ENCODE data around the gene TSC22D2. TPM values are rescaled to one million over a fixed set of nuclear protein-coding genes. Genes with fewer than 3 reads are reported as not detected.

The TSC22D2 gene
- total RNA-seq, 1 donor from 2014 or later, result 6.9 TPM

DNA sequence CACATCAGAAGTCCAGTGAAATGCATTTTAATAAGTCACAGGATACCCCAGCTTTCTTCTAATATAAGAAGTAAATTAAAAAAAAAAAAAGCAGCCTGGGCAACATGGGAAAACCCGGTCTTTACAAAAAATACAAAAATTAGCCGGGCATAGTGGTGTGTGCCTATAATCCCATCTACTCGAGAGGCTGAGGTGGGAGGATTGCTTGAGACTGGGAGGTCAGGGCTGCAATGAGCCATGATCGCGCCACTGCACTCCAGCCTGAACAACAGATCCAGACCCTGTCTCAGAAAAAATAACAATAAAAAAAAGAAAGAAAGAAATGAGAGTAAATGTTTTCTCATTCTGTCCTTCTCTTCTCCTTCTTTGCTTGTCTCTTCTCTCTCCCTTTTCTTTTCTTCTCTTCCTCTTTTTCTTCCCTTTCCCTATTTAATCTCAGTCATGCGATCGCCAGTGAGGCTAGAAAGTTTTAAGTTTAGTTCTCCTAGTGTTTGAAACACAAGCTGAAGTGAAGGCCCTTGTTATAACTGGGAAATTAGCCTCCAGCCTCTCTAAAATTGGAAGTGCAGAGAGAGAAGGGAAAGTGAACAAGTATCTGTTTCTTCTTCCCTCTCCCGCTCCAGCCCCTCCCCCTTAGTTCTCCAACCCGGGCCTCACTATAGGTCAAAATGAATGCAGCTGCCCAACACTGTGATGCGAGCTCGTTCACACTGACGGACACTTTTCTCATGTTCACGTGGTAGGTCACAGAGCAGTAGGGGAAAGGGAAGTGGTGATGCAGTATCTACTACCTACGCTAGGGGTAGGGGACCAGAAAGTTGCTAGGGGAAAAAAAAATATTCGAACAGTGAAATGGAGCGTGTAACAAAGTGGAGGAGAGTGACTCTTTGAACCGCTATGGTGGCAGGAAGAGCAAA lies 23.5 kb upstream of the TSC22D2 start:
- no peak for DNase-seq (ENCODE audit: low read depth, low spot score)

DNA sequence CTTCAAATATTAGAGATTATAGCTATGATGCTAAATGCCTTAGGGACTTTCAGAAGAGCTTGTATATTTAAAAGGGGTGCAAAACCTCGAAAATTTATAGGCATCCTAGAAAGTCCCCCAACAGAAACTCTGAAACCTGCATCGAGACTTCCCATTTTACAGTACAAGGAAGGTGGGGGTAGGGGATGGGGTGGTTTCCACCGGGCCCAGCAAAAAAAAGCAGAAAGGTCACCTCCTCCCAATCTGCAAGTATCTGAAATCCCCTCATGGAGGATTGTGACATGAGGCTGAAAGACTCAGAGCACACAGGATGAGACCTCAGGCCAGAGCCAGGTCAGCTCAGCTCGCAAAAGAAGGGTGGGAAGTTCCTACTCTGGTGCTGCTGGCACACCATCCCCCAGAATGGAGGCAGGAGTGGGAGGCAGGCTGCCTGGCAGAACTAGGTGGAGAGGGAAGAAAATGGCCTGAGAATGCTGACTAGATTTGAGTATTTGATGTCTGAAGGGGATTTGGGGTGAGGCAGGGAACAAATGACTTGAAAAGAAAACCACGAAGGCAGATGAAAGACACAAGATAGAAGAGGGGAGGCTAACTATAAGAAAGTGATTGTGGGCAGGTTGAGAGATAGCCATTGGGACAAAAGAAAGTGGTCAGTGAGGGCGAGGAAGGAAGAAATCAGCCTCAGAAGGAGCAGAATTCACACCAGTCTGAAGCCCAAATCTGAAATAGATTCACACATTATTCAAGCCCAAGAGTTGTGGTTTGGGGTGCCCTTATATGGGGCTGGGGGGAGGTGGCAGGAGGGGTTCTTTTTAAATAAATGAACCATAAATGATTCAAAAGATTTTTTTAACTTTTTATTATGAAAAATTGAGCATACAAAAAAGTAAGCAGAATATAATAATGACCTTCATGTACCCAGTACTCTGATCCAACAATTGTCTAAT lies 22.5 kb upstream of the TSC22D2 start:
- DNase-seq (ENCODE audit: low read depth, low spot score), result no peak

DNA sequence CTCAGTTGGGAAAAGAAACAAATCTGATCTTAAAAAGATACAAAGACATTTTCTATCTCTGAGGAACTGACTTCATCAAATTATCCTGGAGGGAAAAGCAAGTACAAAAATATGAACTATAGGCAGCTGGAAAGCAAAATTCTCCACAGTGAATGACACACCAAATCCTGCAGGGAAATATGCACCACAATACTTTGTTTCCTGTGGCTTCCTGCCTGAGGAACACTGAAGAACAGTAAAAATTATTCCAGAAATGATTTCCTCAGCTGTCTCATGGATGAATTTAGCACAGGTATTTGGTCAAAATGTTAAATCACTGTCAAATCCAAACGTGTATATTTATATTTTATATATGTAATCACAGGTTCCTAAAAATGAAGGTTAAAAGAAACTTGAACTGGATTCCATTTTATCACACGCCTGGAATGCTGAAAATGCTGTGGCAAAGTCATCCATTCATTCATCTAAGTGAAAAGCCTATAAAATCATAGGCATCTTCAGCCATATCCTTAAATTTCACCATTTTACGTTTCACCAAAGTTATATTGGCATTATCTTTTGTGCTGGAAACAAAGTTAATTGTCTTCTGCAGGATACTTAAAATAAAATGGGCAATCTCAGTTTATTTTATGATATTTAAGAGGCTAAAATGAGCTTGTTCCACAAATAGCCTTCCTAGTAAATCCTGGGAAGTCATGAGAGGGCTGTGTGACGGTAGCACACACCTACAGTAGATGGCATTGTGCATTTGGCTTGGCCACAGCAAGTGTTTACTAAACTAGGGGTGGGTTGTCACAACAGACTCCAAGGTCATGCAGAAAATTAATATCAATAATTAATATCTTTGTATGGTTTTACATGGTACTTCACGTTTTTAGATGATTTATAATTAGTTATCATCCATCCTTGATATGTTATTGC lies 19.3 kb upstream of the TSC22D2 start:
- no peak for DNase-seq (ENCODE audit: low read depth, low spot score)

DNA sequence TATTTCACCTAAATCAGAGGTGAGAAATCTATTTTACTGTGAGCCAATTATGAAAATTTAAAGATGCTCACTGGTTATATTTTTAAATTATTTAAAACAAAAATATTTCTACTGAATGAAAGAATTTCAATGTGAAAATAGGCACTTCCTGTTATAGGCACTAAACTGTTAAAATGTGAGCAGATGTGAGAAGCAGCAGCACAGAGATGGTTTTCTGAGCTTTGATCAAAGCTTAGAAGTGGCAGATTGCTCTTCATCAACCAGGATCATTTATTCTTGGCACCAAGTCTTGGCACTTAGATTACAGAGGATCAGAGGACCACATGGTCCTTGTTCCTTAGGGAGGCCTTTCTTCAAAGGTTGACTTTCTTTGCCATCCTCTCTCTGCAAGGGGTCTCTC lies 18.0 kb upstream of the TSC22D2 start:
- DNase-seq (ENCODE audit: low read depth, low spot score), result no peak

DNA sequence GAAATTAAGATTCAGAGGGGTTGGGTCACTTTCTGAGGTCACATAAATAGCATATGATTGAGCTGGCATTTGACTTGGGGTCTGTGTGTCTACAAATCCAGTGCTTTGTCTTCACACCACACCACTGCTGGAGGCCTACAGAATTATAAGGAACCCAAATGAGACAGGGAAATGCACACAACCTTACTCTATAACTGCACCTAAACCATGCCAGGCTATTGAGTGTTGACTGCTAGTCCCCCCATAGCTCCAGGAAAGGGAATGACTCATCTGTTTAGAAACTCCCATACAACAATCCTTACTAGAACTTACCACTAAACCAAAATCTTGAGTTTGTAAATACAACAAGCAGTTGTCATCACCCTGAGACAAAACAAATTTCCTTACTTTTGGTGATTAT lies 16.9 kb upstream of the TSC22D2 start:
- no peak for DNase-seq (ENCODE audit: low read depth, low spot score)

DNA sequence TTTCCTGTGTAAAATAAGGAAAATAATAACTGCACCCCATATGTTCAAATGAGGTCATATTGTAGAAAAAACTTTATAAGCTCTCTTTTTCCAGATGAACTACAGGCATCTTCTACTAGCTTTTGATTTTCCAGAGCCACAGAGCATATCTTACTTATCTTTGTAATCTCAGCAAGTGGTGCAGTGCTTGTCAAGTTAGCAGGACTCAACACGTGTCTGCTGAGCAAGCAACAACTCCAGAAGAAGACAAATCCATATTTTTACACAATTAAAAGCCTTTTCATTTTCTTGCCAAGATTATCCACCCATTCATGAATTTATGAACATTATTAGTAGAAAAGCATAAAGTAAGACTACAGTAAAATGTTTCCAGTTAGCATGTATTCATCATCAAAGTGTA lies 14.4 kb upstream of the TSC22D2 start:
- DNase-seq (ENCODE audit: low read depth, low spot score), result no peak

DNA sequence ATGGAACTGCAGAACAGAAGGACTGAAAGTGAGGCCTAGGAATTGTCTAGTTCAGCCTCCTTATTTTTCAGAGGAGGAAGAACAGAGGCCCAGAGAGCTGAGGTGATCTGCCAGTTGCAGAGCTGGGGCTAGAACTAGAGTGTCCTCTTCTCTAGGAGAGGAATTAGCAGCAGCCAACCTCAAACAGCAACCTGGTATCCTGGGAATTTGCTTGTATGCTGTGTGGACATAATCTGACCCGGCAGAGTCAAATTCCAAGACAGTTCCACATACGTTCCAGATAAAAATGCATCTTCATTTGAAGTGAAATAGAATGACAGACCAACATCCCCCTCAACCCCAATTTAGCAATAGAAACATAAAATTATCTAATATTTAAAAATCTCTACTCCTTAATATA lies 13.5 kb upstream of the TSC22D2 start:
- DNase-seq (ENCODE audit: low read depth, low spot score), result no peak

DNA sequence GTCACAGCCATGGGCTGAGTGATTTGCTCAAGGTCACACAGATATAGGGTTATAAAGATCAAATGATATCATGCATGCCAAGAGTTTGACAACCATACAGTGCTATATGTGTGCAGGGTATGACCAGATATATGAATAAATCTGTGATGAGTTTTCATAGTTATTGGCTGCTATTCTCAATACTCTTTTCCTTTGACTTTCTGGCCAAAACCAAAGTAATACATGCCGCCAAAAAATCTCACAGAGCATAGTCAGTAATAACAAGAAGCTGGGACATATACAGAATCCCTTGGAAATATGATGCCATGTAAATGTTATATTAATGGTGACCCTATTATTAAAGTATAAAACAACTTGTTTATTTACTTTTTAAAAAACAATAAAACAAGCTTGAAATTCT lies 11.6 kb upstream of the TSC22D2 start:
- no peak for DNase-seq (ENCODE audit: low read depth, low spot score)

DNA sequence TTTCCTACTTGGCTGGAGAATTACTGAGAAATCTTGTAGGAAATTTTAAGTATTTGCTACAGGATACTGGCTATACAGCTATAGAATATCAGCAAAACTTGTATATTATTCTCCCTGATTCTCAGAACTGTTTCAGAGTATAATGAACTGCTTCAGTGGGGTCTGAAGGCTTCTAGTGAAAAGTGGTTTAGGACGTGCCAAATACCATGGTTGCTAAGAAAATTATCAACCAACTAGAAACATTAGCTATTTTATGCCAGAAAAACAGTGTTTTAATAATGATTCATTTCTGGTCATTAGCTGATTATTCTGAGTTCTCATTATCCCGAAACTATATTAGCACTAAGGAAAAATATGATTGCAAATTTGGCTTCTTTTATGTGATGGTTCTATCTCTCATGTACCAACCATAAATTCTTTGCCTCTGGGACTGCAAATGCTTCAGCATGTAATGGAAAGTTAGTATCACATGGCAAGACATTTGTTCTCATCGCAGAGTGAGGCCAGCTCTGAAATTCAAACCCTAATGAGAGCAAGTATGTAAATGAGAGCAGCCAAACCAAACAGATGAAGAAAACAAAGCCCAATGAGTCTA lies 11.0 kb upstream of the TSC22D2 start:
- no peak for DNase-seq (ENCODE audit: low read depth, low spot score)

DNA sequence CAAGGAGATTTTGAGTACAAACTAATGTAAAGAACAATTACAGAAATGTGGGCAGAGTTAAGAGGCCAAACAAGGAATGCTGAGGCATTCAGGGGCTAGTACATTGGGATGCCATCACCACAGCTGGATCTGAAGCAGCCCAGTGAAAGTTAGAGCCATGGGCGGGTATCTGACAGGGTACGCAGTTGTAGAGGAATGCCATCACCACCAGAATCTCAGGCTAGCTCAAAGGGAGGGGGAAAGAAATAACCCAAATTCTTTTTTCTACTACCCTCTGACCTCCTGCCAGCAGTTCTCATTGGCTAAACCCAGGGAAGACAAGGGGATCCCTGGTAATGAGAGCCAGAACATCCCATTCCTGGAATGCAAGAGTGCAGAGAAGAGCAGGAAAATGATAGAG lies 9.0 kb upstream of the TSC22D2 start:
- no peak for DNase-seq (ENCODE audit: low read depth, low spot score)

DNA sequence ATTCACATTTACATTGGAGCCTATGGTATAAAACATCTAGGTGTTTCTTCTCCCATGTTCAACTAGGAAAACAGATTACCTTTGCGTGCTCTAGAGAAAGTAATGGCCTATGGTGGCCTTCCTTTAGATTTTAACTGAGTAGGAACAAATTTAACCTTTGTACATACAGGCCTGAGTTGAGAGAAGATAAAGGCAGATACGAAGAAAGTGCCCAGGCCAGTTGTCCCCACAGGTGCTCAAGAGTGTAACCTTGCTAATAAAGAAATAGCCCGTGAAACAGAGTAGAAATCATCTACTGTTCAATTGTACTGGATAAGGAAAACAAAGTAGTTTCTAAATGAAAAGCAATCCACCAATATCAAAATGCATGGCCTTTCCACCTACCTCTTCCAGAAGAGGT lies 6.8 kb upstream of the TSC22D2 start:
- no peak for DNase-seq (ENCODE audit: low read depth, low spot score)

DNA sequence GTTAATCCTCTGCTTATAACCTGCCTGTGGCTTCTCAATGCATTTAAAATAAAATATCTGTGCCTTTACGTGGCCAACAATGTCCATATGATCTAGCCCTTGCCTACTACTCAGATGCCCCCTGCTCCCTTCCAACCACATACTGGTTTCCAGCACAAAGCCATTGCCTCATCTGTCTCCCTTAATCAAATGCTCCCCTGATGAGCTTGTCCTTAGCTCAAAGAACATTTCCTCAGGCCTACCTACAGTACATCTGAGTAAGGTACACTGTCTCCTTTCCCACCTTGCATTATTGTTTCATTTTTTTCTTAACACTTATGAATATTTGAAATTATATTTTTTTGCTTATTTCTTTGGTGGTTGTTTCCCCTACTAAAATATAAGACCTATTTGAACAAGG lies 5.9 kb upstream of the TSC22D2 start:
- DNase-seq (ENCODE audit: low read depth, low spot score), result no peak

DNA sequence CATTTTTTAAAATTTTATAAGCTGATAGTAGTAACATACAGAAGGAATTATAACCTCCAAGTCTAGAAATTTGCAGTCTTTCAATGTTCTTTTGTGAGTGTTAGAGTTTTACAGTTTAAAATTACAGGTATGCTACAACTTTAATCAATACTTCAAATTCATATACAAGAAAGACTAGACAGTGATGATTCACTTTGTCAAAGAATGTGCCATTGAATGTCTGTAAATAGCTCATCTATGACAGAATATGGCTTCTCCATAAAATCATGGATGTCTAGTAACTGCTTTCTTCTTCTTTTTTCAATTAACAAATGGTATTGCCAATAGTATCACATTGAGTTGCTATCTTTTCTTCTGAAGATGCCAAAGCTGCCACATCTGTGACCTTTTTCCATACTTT lies 4.1 kb upstream of the TSC22D2 start:
- no peak for DNase-seq (ENCODE audit: low read depth, low spot score)

DNA sequence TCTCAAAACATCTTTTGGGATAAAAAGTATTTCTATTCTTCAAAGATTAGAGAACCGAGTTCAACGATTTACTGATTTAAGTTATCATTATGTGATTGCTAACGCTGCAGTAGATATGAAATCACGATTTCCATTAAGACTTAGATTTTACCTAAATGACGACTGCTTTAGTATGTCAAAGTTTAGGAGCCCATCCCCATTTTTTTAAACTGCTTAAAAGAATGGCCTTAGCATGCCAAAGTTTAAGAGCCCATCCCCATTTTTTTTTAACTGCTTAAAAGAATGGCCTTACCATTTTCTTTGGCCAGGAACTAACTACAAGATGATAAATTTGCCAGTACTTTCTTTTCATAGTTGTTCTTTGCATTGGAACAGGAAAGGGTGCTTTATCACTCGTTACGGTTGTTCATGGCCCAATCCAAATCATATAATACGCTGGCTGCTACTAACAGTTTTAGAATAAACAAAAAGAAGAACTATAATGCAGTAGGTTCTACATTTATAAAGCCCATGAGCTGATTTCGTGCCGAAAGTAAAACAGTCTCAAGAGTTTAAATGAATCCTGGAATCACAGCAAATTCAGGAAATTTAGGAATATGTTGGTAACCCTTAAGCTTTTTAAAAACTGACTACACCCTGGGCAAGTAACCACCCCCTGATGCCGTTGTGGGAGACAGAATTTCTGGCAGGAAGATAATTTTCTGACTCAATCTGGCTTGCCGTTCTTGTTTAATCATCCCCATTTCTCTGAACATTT lies 869 bp upstream of the TSC22D2 start:
- no peak for DNase-seq (ENCODE audit: low read depth, low spot score)

DNA sequence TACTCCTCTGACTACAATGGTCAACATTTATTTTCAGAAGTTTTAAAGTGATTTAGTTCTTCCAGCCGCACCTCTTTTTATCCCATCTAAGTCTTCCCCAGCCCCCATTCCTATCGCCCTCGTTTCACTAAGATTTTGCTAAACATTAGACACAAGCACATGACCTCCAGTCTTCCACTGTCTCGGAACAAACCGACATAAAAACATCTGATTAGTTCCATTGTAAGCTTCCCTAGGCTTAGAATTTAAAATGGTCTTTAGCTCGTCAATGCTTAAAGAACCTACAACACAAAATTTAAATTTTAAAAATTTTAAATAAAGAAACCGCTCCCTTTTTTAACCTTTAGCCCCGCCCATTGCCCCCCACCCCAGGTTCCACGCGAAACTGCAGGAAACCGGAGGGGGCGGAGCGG lies 284 bp upstream of the TSC22D2 start:
- DNase-seq (ENCODE audit: low read depth, low spot score), result no peak

DNA sequence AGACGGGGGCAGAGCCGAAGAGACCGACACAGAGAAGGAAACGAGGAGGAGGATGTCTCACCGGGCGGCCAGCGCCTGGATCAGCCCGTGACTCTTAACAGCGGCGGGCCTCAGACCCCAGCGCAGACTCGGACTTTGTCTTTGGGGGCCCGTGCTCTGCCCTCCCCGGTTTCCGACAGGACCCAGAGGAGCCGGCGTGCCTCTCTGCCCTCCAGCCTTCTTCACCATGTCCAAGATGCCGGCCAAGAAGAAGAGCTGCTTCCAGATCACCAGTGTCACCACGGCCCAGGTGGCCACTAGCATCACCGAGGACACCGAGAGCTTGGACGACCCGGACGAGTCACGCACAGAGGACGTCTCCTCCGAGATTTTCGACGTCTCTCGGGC lies 1.0 kb downstream of the TSC22D2 start:
- no peak for DNase-seq (ENCODE audit: low read depth, low spot score)

DNA sequence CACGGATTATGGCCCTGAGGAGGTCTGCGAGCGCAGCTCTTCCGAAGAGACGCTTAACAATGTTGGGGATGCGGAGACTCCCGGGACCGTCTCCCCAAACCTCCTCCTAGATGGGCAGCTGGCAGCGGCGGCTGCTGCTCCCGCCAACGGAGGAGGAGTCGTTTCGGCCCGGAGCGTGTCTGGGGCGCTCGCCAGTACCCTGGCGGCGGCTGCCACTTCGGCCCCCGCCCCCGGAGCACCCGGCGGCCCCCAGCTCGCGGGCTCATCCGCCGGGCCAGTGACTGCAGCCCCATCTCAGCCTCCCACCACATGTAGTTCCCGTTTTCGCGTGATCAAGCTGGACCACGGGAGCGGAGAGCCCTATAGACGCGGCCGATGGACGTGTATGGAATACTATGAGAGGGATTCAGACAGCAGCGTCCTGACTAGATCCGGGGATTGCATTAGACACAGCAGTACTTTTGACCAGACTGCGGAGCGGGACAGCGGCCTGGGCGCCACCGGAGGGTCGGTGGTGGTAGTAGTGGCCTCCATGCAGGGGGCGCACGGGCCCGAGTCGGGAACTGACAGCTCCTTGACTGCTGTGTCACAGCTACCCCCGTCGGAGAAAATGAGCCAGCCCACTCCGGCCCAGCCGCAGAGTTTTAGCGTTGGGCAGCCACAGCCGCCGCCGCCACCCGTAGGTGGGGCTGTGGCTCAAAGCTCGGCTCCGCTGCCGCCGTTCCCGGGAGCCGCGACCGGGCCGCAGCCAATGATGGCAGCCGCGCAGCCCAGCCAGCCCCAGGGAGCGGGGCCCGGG lies 1.6 kb downstream of the TSC22D2 start:
- no peak for DNase-seq (ENCODE audit: low read depth, low spot score)

DNA sequence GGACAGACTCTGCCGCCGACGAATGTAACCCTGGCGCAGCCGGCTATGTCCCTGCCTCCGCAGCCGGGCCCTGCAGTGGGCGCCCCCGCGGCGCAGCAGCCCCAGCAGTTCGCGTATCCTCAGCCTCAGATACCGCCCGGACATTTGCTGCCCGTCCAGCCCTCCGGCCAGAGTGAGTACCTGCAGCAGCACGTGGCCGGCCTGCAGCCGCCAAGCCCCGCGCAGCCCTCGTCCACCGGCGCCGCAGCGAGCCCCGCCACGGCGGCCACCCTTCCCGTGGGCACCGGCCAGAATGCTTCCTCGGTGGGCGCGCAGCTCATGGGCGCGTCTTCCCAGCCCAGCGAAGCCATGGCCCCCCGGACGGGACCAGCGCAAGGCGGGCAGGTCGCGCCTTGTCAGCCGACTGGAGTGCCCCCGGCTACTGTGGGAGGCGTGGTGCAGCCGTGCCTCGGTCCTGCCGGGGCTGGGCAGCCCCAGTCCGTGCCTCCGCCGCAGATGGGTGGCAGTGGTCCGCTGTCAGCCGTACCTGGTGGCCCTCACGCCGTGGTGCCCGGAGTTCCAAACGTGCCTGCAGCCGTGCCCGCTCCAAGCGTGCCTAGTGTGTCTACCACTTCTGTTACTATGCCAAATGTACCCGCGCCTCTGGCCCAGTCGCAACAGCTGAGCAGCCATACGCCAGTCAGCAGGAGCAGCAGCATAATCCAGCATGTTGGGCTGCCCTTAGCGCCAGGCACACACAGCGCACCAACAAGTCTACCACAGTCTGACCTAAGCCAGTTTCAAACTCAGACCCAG lies 2.4 kb downstream of the TSC22D2 start:
- no peak for DNase-seq (ENCODE audit: low read depth, low spot score)

DNA sequence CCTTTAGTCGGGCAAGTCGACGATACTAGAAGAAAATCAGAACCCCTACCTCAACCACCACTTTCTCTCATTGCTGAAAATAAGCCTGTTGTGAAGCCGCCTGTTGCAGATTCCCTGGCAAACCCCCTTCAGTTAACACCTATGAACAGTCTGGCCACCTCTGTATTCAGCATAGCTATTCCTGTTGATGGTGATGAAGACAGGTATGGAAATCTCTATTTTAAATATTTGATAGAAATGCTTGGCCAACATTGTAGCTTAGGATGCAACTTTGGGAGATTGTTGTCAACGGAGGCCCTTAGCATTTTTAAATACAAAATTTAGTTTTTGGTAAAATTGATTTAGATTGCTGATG lies 3.0 kb downstream of the TSC22D2 start:
- no peak for DNase-seq (ENCODE audit: low read depth, low spot score)

Data from pulmonary artery endothelial cell (primary cell).